Esophagus muscularis mucosa (tissue), 2 donors: Measurements from ENCODE around the gene CTRL.

ENCODE experiments used
- POLR2A ChIP-seq: fragments of 450-650 bp; IDR thresholded peaks from one replicate; pipeline ENCODE4 v1.6.1; 2017; ENCODE audit warnings: antibody characterized with exemption, moderate library complexity, mild to moderate bottlenecking, low read depth
- POLR2AphosphoS5 ChIP-seq, 2 donors: sonication (generic); formaldehyde crosslinking; IDR thresholded peaks; one replicate each; pipeline ENCODE4 v1.6.1; 2017; ENCODE audit warnings: antibody characterized with exemption in 2 of 2

DNA sequence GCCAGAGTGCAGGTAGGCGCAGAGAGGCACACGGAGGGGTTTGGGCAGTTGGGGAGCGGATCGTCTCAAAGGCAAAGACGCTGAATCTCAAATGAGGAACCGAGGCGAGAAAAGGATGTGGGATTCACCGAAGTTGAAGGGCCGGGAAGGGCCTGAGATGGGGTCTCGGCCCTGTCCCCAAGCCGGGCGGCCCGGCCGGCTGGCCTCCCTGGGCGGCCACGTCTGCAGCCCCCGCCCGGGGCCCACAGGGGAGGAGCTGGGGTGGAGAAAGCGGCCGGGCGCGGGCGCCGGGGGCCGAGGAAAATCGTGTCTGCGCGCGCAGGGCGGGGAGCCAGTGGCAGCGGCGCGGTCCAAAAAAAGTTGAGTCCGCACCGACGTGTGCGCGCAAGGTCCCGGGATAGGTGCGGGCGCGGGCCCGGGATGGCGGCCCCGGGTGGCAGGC lies 36.3 kb upstream of the CTRL start:
- TF ChIP-seq POLR2AphosphoS5 (IDR thresholded peaks at IDR 0.05), result no peak
- TF ChIP-seq POLR2A, result no peak
